ENCODE measurements around the gene KLHL42. TPM values are rescaled to one million over a fixed set of nuclear protein-coding genes. Genes with fewer than 3 reads are reported as not detected.
A peak's percentile ranks its signal among the peaks of the same experiment; 100 is the strongest.

KLHL42 gene
- total RNA-seq, 2 donors from 2014 or later = 19.1 to 79.9 TPM

DNA sequence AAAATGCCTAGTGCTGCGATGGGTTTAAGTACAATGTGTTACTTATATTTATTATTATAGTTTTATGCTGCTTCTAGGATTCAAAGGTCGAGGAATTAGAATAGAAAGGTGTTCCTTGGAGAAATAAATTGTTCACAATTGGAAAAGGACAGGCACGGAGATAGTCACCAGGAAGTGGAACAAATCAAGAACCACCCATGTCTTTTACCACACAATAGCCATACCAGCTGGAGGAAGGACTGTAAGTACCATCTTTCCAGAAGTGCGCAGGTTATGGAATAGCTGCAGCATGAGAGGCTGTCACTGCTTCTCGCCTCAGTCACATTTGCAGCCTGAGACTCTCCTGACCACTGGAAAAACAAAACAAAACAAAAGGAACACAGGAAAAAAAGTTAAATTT is 40.5 kb downstream of the KLHL42 start:
- no peak overlapping the region for H3K4me3 ChIP-seq
- TF ChIP-seq, protein P1, sequence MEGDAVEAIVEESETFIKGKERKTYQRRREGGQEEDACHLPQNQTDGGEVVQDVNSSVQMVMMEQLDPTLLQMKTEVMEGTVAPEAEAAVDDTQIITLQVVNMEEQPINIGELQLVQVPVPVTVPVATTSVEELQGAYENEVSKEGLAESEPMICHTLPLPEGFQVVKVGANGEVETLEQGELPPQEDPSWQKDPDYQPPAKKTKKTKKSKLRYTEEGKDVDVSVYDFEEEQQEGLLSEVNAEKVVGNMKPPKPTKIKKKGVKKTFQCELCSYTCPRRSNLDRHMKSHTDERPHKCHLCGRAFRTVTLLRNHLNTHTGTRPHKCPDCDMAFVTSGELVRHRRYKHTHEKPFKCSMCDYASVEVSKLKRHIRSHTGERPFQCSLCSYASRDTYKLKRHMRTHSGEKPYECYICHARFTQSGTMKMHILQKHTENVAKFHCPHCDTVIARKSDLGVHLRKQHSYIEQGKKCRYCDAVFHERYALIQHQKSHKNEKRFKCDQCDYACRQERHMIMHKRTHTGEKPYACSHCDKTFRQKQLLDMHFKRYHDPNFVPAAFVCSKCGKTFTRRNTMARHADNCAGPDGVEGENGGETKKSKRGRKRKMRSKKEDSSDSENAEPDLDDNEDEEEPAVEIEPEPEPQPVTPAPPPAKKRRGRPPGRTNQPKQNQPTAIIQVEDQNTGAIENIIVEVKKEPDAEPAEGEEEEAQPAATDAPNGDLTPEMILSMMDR (IDR thresholded peaks at IDR 0.05) = no peak
- no peak for TF ChIP-seq POLR2AphosphoS5 (IDR thresholded peaks at IDR 0.05)
- TF ChIP-seq POLR2A (IDR thresholded peaks at IDR 0.05) = no peak
- no peaks in the 10 kb centered on the region for H3K9me3 ChIP-seq
- H3K27ac ChIP-seq = no peak overlapping the region
- 66% methylated on average over 5 of the region's 5 CpGs for WGBS
- no peak for DNase-seq (ENCODE audit: low spot score)
- intact Hi-C loops (cut with DNase I) = loop anchor here (5.0 kb wide), 1 partner anchor 88 kb away; no protein-coding TSS in a partner anchor
- no peaks in the 10 kb centered on the region for H3K4me1 ChIP-seq (replicated peaks)
- H3K27me3 ChIP-seq (replicated peaks; ENCODE audit: insufficient read depth) = no peaks in the 10 kb centered on the region
- no peaks in the 10 kb centered on the region for H3K36me3 ChIP-seq

DNA sequence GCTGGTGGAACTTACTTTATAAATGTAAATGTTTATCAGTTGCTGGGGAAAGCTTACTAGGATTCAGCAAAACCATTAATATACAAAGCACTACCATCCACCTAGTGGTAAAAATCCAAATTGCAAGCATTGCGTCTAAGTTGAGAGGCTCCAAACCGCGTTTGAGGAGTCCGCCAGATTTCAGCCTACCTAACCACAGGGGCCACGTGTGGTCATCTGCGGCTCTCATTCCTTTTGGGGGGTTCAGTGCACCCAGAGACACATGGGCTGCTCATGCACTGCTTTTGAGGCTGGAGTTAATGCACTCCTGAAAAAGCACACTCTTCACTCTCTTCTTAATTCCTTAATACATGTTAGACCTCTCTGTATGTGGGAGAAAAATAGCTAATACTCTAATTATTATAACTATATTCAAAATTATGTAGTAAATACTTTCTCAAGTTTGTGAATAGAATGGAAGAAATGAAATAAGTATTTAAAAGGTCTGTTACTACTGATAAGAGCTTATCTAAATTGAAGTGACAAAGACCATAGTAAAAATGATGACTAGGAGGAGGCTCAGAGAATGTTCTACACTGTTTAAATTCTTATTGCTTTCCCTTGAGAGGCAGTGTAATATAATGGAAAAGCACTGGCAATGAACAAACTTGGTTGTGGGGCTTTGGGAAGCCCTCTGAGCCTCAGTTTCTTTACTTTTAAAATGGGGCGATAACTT is 41.4 kb downstream of the KLHL42 start:
- WGBS = 14% methylated on average over 7 of the region's 7 CpGs
- H3K36me3 ChIP-seq = no peaks in the 10 kb centered on the region

DNA sequence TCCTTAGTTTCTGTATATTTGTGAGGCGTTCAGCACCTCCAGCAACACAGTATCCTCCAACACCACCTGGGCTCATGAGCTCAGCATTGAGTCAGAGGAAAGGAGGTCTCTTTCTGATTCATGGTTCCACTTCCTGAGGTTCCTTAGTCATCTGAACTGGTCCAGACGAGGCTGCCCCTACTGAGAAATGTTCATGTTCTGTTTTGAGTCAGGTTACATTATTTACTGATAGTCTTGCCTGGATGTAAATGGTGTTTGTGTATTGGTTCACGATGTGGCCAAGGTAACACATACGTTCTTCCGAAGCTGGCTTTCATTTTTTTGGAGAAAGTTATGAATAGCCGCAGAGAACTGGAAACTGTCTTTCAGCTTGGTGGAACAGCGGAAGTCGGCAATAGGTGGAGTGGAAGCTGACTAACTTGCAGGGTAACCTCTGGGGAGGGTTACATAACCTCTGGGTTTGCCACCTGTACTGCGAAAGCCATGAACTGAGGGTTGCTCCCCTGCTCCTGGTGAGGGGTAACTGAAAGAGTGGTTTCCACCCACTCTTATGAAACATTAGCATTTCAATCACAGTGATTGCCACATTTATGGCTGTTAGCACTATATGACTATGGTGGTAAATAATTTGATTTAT is 42.2 kb downstream of the KLHL42 start:
- intact Hi-C loops (cut with DNase I) = loop anchor here (5.0 kb wide), 1 partner anchor 90 kb away; no protein-coding TSS in a partner anchor
- H3K9me3 ChIP-seq = no peaks in the 10 kb centered on the region
- no peaks in the 10 kb centered on the region for H3K36me3 ChIP-seq
- WGBS = 84% methylated on average over 9 of the region's 9 CpGs
- H3K4me1 ChIP-seq (replicated peaks) = no peaks in the 10 kb centered on the region
- no peak overlapping the region for H3K4me3 ChIP-seq
- no peak overlapping the region for H3K27ac ChIP-seq
- H3K27me3 ChIP-seq (replicated peaks; ENCODE audit: insufficient read depth) = no peaks in the 10 kb centered on the region
- no peak for TF ChIP-seq POLR2A (IDR thresholded peaks at IDR 0.05)
- TF ChIP-seq, protein P1 (IDR thresholded peaks at IDR 0.05) = no peak
- TF ChIP-seq POLR2AphosphoS5 (IDR thresholded peaks at IDR 0.05) = no peak
- no peak for DNase-seq (ENCODE audit: low spot score)

More for the DNA sequence above, 41.4 kb downstream of the KLHL42 start:
- DNase-seq (ENCODE audit: low spot score) = peak; percentile 39
- Histone ChIP-seq H3K27ac (no peak overlapping the region), H3K27me3 (replicated peaks; ENCODE audit: insufficient read depth) (no peaks in the 10 kb centered on the region), H3K9me3 (no peaks in the 10 kb centered on the region), H3K4me1 (replicated peaks) (no peaks in the 10 kb centered on the region), H3K4me3 (no peak overlapping the region)
- TF ChIP-seq POLR2AphosphoS5 (IDR thresholded peaks at IDR 0.05) (no peak), POLR2A (IDR thresholded peaks at IDR 0.05) (no peak)
- TF ChIP-seq, protein P1 (IDR thresholded peaks at IDR 0.05) = peak; percentile 51 to 67 (median 63)
- intact Hi-C loops (cut with DNase I) = loop anchor here (5.0 kb wide), 1 partner anchor 89 kb away; no protein-coding TSS in a partner anchor

DNA sequence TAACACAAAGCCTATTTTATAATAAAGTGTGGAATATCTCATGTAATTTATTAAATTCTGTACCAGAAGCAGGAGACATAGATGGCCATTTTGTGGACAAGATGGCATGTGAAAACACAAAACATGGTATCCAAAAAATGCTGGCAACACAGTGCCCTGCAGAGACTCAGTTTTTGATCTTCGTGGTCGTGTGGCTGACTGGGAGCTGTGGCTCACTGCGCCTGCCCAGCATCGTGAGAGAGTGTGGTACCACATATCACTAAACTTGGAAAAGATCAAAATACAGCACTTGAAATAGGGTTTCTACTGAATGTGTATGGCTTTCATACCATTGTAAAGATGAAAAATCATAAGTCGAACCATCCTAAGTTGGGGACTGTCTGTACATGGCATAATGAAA is 43.0 kb downstream of the KLHL42 start:
- no peaks in the 10 kb centered on the region for H3K27me3 ChIP-seq (replicated peaks; ENCODE audit: insufficient read depth)
- WGBS = 94% methylated on average over 5 of the region's 5 CpGs
- H3K27ac ChIP-seq = no peak overlapping the region
- H3K4me1 ChIP-seq (replicated peaks) = no peaks in the 10 kb centered on the region
- no peak overlapping the region for H3K4me3 ChIP-seq
- H3K9me3 ChIP-seq = no peaks in the 10 kb centered on the region
- TF ChIP-seq POLR2AphosphoS5 (IDR thresholded peaks at IDR 0.05) (no peak), POLR2A (IDR thresholded peaks at IDR 0.05) (no peak)
- TF ChIP-seq, protein P1 (IDR thresholded peaks at IDR 0.05) = no peak
- no peaks in the 10 kb centered on the region for H3K36me3 ChIP-seq
- DNase-seq (ENCODE audit: low spot score) = no peak
- intact Hi-C loops (cut with DNase I) = loop anchor here (5.0 kb wide), 1 partner anchor 91 kb away; no protein-coding TSS in a partner anchor
